ENCODE results near the gene GPR141.

GRCh38 chr7:37771342-37771741 is 87.8 kb downstream of the GPR141 start:
- TF ChIP-seq ZFP30 (CRISPR knock-in tag; IDR thresholded peaks at IDR 0.05) = no peak
- TF ChIP-seq TCF4 (CRISPR knock-in tag; IDR thresholded peaks at IDR 0.05; ENCODE audit: borderline replicate concordance) = no peak
- TF ChIP-seq CREB5 (CRISPR knock-in tag; IDR thresholded peaks at IDR 0.05; ENCODE audit: low read depth) = no peak
- TF ChIP-seq ZFP3 (CRISPR knock-in tag; IDR thresholded peaks at IDR 0.05) = no peak
- TF ChIP-seq OSR1 (CRISPR knock-in tag; IDR thresholded peaks at IDR 0.05) = no peak
- TF ChIP-seq PATZ1 (CRISPR knock-in tag; IDR thresholded peaks at IDR 0.05; ENCODE audit: borderline replicate concordance) = no peak
